ENCODE measurements around the gene RO60. TPM values are rescaled to one million over a fixed set of nuclear protein-coding genes. Genes with fewer than 3 reads are reported as not detected.
"Not testable (repeated sequence)": the region's sequence is repeated elsewhere in the genome, so short reads cannot be mapped to it uniquely, and the experiment has no call there.

RO60 gene
- total RNA-seq: 48.4 TPM
- long read RNA-seq, full-length matches to known transcripts: 252 of 318 reads
- long read RNA-seq, partial matches to known transcripts: 5 of 318 reads
- long read RNA-seq, other reads (novel, unspliced or antisense): 61 of 318 reads

- peak; percentile 98 for DNase-seq (ENCODE audit: low spot score)
These were observed at the start of gene RO60, which contains the start of gene UCHL5 for GRCh38 chr1:193059282-193060114. Gene RO60, plus strand, starts transcription at chr1:193059612. Its CDS starts 9,443 bp downstream, at chr1:193069055. Gene UCHL5, minus strand, starts transcription at chr1:193059360. Its CDS starts 100 bp downstream, at chr1:193059260.

GRCh38 chr1:193011406-193011805, 48.0 kb upstream of the RO60 start:
- no peak for DNase-seq (ENCODE audit: low spot score)

DNA sequence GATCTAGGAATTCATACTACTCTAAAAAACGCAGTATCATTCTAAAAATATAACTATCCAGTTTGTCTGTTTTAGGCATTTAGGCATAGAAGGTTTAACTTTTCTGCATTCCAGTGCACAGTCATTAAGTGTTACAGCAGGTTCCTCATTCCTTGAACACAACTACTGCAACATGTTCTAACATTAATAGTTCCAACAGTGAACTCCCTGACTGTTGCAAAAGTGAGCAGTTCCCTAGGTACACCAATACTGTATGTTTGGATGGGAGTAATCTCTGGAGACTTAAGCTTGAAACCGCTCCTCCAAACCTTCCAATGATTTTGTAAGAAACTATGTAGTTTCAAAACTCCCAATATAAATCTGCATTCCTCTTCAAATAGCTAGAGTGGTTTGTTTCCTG, 46.4 kb upstream of the RO60 start:
- no peak for DNase-seq (ENCODE audit: low spot score)

DNA sequence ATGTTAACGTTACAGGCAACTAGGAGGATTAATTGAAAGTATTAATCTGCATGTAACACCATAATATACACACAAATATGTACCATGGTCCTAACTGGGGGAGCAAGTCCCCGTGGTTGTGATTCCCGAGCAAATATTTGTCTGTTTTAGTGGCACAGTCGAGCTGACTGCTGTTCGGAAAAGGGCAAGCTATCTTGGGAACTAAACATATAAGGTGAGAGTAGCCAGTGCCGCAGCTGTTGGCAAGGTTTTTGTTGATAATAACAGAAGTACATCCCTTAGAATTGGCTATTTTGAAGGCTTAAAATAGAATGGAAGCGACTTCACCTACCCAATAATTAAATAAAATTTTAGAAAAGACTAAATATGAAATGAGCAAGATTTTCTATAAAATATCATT, 45.7 kb upstream of the RO60 start:
- no peak for DNase-seq (ENCODE audit: low spot score)

GRCh38 chr1:193014400-193014799, 45.0 kb upstream of the RO60 start:
- no peak for DNase-seq (ENCODE audit: low spot score)

- no peak for DNase-seq (ENCODE audit: low spot score)
These were observed 42.6 kb upstream of the RO60 start for GRCh38 chr1:193016788-193017187.

GRCh38 chr1:193019442-193020026, 39.9 kb upstream of the RO60 start:
- DNase-seq (ENCODE audit: low spot score): no peak

- DNase-seq (ENCODE audit: low spot score): no peak
These were observed 34.2 kb upstream of the RO60 start for GRCh38 chr1:193025218-193025617.

DNA sequence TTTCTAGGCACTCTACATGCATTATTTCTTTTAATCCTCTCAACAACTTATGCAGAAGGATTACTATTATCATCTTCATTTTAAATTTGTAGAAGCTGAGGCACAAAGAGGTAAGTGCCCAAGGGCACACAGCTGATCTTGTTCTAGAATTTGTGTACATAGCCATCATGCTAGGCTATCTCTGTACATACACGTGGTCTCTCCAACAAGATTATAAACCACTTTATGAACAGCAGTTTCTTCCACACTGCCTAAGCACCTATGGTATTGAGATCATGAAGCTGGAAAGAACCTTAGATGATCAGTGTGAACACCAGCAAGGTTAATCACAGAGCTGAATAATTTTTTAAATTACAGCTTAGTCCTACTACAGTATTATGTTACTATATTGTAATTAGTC, 29.1 kb upstream of the RO60 start:
- DNase-seq (ENCODE audit: low spot score): no peak

- DNase-seq (ENCODE audit: low spot score): no peak
These were observed 28.0 kb upstream of the RO60 start for GRCh38 chr1:193031431-193031830.

- DNase-seq (ENCODE audit: low spot score): not testable (repeated sequence)
These were observed 26.6 kb upstream of the RO60 start for GRCh38 chr1:193032643-193033427.

GRCh38 chr1:193033610-193034009, 25.8 kb upstream of the RO60 start:
- DNase-seq (ENCODE audit: low spot score): no peak

DNA sequence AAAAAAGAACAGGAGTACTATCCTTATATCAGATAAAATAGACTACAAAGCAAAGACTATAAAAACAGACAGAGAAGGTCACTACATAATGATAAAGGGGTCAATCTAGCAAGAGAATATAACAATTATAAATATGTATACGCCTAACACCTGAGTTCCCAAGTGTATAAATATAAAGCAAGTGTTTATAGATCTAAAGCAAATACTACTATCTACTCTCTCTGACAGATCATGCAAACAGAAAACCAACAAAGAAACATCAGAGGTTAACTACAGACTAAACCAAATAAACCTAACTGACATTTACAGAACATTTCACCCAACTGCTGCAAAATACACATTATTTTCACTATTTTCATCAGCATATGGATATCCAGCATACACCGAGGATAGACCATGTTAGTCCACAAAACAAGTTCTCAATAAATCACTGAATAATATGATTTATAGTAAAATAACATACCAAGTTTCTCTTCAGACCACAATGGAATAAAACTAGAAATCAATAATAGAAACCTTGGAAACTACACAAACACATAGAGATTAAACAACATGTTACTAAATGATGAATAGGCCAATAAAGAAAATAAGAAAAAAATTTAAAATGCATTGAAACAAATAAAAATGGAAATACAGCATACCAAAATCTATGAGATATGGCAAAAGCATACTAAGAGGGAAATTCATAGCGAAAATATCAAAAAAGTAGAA, 22.9 kb upstream of the RO60 start:
- no peak for DNase-seq (ENCODE audit: low spot score)

- DNase-seq (ENCODE audit: low spot score): no peak
These were observed 19.4 kb upstream of the RO60 start for GRCh38 chr1:193040011-193040410.

- no peak for DNase-seq (ENCODE audit: low spot score)
These were observed 16.4 kb upstream of the RO60 start for GRCh38 chr1:193042766-193043691.

DNA sequence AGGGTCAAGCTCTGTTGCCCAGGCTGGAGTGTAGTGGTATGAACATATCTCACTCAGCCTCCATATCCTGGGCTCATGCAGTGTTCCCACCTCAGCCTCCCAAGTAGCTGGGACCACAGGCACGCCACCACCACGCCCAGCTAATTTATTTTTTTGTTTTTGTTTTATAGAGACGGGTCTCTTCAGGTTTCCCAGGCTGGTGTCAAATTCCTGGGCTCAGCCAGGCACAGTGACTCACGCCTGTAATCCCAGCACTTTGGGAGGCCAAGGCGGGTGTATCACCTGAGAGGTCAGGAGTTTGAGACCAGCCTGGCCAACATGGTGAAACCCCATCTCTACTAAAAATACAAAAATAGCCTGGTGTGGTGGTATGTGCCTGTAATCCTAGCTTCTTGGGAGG, 10.5 kb upstream of the RO60 start:
- DNase-seq (ENCODE audit: low spot score): not testable (repeated sequence)

DNA sequence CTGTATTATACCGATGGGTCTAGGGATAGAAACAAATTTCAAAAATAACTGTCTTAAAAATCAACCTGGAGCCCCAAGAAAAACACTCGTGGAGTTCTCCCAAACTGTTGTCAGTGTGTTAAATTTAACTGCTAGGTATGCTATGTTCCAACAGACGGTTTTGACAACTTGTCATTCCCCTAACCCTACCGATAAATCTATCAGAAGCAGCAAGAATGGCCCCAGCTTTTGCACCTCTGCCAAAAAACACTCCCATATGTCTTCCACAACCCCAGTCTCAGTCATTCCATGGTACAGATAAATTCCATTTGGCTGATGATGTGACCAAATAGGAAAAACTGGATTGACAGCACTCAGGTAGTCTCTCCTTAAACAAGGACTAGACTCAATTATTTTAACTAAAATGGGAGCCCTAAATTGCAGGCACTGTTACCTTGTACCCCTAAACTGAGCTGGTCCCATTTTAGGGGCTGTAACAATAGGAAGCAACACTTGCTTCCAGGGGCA, 5.2 kb upstream of the RO60 start:
- no peak for DNase-seq (ENCODE audit: low spot score)

GRCh38 chr1:193058529-193059281, 707 bp upstream of the RO60 start:
- DNase-seq (ENCODE audit: low spot score): no peak

- no peak for DNase-seq (ENCODE audit: low spot score)
These were observed 647 bp downstream of the RO60 start for GRCh38 chr1:193060115-193060403.

All from mesenteric fat pad (tissue), 1 donor.